Peyer's patch (tissue), 4 donors: ENCODE measurements around the gene RNF213.

Experiments
- POLR2A ChIP-seq, 2 donors: fragments of 450-650 bp; IDR thresholded peaks; one replicate each; pipeline ENCODE4 v1.5.1; 2017; ENCODE audit warnings: antibody characterized with exemption in 2 of 2, mild to moderate bottlenecking in 2 of 2, moderate library complexity in 2 of 2
- TF ChIP-seq, protein P1 (sequence below), 6 experiments: fragments of 450-650 bp in 4 of 6; fragments of 200-600 bp in 2 of 6; sonication (generic) in 1 of 6; IDR thresholded peaks; one replicate each; pipeline ENCODE4 v1.5.1; 2017 to 2019; ENCODE audit warnings: antibody characterized with exemption in 6 of 6, mild to moderate bottlenecking in 3 of 6, moderate library complexity in 1 of 6

DNA sequence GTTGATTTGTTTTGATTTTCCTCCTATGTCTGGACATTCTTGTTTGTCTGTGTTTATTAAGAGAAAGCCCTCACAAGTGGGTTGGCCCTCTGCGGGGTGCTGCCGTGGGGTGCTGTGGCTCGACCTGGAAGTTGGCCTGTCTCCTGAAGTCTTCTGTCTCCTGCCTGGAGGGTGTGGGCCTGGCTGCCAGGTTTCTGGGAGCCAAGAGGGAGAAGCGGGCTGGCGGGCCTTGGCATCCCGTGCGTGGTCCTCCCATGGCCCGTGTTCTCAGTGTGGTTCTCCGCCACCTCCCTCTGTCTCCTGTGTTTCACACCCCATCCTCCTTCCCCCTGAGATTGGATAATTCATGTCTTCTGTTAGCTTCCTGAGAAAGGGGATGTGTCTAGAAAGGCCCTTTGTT is 69.6 kb downstream of the RNF213 start:
- TF ChIP-seq, protein P1, sequence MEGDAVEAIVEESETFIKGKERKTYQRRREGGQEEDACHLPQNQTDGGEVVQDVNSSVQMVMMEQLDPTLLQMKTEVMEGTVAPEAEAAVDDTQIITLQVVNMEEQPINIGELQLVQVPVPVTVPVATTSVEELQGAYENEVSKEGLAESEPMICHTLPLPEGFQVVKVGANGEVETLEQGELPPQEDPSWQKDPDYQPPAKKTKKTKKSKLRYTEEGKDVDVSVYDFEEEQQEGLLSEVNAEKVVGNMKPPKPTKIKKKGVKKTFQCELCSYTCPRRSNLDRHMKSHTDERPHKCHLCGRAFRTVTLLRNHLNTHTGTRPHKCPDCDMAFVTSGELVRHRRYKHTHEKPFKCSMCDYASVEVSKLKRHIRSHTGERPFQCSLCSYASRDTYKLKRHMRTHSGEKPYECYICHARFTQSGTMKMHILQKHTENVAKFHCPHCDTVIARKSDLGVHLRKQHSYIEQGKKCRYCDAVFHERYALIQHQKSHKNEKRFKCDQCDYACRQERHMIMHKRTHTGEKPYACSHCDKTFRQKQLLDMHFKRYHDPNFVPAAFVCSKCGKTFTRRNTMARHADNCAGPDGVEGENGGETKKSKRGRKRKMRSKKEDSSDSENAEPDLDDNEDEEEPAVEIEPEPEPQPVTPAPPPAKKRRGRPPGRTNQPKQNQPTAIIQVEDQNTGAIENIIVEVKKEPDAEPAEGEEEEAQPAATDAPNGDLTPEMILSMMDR (IDR thresholded peaks at IDR 0.05), result no peak
- TF ChIP-seq POLR2A (IDR thresholded peaks at IDR 0.05), result no peak
